ENCODE results near the gene RNU6-8.
A peak's percentile ranks its signal among the peaks of the same experiment; 100 is the strongest.

The RNU6-8 gene

GRCh38 chr14:32205554-32205953 is 2.5 kb upstream of the RNU6-8 start:
- no peak for DNase-seq (ENCODE audit: low read depth in 2 of 2)

- no peak for DNase-seq (ENCODE audit: low read depth in 2 of 2)
Observed at GRCh38 chr14:32203928-32204357, 874 bp upstream of the RNU6-8 start.

- DNase-seq (ENCODE audit: low read depth in 2 of 2), result no peak
Observed at GRCh38 chr14:32202491-32202997, 525 bp downstream of the RNU6-8 start.

- DNase-seq (ENCODE audit: low read depth in 2 of 2), result no peak
Observed at GRCh38 chr14:32201816-32202490, 1.1 kb downstream of the RNU6-8 start, which contains the start of gene RNU6-7. Gene RNU6-7 (plus strand): TSS chr14:32202045.

- peak; percentile 55 to 78 for DNase-seq (ENCODE audit: low read depth in 2 of 2)
Observed at GRCh38 chr14:32201193-32201815, 1.8 kb downstream of the RNU6-8 start.

- no peak for DNase-seq (ENCODE audit: low read depth in 2 of 2)
Observed at GRCh38 chr14:32200368-32201192, 2.5 kb downstream of the RNU6-8 start.

DNA sequence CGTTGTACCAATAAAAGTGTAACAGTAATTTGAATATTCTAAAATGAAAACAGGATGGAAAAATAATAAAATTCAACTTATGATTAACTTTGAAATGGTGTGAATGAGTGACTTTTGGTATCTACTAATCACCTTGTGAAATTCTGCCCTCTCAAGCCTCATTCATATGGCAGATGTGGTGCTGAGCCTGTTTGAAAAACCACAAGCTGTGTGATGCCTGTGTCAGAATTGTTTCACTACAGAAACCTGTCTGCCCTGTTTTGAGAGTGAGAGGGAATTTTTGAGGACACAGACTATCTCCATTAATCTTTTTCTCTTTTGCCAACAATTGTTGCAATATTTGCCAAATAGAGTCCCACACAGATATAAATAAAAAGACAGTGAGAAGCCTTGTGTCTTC is 5.2 kb downstream of the RNU6-8 start:
- DNase-seq (ENCODE audit: low read depth in 2 of 2), result no peak

GRCh38 chr14:32195636-32196035 is 7.4 kb downstream of the RNU6-8 start:
- DNase-seq (ENCODE audit: low read depth in 2 of 2), result no peak

DNA sequence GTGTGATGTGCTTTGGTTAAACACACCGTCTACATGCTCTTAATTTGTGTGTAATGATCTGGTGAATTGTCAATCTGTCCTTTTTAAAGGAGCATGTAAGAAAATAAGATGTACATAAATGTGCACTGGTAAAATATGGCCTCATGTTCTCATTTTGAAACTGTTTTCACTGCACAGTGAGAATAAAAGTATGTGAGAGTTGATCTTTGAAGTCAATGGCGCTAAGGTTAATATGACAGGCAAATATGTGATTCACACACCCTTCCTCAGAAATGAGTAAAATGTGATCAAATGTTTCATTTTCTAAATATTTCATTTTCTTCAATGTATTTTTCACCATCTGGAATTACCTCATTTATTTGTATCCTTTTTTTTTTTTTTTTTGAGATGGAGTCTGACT is 9.5 kb downstream of the RNU6-8 start:
- DNase-seq (ENCODE audit: low read depth in 2 of 2), result no peak

DNA sequence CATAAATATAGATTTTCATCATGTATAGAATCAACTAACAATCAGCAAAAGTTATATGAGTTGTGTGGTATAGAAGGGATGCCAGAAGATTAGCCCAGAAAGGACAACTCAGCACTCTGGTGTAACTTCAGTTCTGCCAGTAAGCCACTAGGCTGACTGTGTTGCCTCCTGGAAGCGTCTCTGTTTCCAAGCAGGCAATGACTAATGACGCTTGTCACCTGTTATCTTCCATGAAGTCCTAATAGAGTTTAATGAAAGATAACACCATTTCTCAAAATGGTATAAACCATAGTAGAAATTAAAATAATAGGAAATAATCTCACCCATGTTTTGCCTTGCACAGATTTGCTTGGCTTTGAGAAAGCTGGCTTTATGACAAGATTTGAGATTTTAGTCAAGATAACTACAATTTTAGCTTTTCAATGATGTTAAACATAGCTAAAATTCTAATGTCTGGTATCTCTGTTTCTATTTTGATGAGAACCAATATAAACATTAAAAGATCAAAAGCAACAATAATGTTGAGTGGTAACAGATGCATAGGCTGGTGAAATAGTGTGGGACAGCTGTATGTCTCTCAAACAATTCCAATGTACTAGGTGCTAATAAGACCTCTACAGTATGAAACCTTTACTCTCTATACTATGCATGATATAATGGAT is 10.2 kb downstream of the RNU6-8 start:
- no peak for DNase-seq (ENCODE audit: low read depth in 2 of 2)

GRCh38 chr14:32190673-32191072 is 12.4 kb downstream of the RNU6-8 start:
- no peak for DNase-seq (ENCODE audit: low read depth in 2 of 2)

GRCh38 chr14:32189811-32190210 is 13.3 kb downstream of the RNU6-8 start:
- DNase-seq (ENCODE audit: low read depth in 2 of 2), result no peak

- no peak for DNase-seq (ENCODE audit: low read depth in 2 of 2)
Observed at GRCh38 chr14:32186248-32186647, 16.8 kb downstream of the RNU6-8 start.

DNA sequence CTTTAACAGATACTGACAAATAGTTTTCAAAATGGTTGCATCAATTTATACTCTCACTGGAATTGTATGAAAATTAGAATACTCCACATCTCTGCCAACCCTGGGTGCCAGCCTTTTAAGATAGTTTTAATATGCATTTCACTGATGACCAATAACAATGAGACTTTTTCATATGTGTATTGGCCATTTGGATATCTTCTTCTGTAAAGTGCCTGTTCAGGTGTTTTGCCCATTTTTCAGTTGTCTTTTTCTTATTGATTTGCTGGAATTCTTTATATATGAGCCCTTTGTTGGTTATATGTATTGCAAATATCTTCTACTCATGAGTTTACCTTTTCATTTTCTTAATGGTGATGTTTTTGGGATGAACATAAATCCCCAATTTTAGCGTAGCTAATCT is 18.0 kb downstream of the RNU6-8 start:
- no peak for DNase-seq (ENCODE audit: low read depth in 2 of 2)

DNA sequence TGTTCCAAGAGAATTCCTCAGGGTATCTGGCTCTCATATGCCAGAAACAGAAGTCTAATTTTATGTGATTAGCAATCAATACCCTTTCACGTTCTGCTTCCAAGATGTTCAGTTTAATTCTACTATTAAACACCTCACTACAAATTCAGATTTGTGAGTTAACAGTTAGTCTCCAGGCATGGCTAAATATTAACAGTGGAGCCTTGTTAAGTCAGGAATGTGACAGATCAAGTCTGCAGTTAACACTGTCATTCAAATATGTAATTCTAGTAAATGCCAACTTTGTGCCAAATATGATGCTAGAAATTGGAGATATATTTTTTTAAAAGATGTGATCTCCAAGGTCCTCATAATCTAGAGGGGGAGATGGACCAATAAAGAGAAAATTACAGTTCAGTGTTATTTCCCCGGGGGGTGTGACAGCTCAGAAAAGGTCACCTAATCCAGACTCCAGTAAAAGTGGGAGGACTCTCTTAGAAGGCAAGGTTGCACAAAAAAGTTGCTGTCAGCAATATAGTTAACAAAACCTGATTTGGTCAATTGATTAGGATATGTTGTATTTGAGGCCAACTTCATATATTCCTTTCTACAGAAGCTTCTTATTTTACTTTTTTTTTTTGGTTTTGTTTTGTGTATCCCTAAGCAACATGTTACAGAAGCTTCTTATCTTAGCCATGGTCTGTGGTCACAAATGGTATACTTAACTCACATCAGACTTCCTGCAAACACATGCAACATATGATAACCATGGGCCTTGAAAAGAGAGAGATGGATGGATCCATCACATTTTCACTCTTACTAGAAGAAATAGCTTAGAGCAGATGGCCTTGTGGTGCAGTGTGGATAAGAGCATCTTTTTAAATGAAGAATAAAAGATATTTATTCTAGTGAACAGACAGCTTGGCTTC is 19.7 kb downstream of the RNU6-8 start:
- no peak for DNase-seq (ENCODE audit: low read depth in 2 of 2)

DNA sequence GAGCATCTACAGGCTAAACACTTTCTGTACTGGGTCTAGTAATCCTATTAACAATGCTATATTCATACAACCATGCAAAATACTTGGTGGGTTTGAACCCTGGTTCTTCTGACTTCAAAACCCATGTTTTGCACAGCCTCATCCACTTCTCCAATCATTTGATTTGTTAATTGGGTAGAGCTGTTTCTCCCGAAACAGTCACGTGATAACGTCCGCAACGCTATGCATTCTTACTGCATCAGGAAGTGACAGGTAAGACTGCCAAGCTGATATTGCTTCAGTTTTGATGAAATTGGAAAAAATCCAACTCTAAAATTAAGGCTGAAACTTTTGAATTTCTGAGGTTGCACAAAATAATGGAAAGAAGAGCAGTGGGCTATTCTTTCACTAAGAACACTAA is 31.6 kb downstream of the RNU6-8 start:
- DNase-seq (ENCODE audit: low read depth in 2 of 2), result no peak

- DNase-seq (ENCODE audit: low read depth in 2 of 2), result no peak
Observed at GRCh38 chr14:32169191-32169590, 33.9 kb downstream of the RNU6-8 start.

DNA sequence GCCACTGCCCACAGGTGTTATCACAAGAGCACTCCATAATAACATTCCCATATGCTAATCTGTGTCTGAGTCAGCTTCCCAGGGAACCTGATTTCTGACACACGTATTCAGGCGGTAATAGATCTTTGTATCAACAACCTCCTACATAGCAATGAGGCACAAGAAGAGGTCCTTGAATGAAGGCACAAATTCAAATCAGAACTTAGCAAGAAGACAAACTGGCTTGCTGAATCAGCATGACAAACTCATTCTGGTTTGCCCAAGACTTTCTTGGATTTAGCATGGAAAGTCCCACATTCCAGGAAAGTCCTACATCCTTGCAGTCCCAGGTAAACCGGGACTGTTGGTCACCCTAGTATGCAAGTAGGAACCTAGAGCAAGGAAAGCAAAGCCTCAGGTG is 35.2 kb downstream of the RNU6-8 start:
- no peak for DNase-seq (ENCODE audit: low read depth in 2 of 2)

DNA sequence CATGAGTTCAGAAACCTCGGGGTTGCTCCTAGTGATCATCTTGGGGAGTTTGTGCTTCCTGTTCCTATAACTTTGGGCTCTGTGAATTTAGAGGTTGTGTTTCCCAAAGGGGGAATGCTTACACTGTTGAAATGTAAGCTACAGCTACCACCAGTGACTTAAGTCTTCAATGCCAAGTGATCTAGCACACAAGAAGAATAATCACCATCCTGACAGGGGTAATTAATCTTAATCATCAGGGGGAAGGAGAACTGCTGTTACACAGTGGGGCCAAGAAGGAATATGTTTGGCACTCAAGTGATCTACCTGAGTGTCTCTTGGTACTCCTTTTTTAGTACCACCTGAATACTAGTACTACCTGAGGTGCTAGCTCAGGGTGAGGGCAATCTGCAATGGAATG is 36.1 kb downstream of the RNU6-8 start:
- DNase-seq (ENCODE audit: low read depth in 2 of 2), result no peak

GRCh38 chr14:32166029-32166428 is 37.0 kb downstream of the RNU6-8 start:
- DNase-seq (ENCODE audit: low read depth in 2 of 2), result no peak

All from stimulated activated CD4-positive, alpha-beta T cell treated with anti-CD3 and anti-CD28 coated beads, Interleukin-12 subunit alpha, Interleukin-12 subunit beta, amount 100 ng/mL, for 24 hours (primary cell).